GM12875 (cell line): Measurements from ENCODE around the gene SOX14.

Experiments
- H3K4me3 ChIP-seq: one replicate; pipeline ENCODE4 v1.5.1; 2011; ENCODE audit warnings: low read depth, low read length, control low read depth
- CTCF ChIP-seq: IDR thresholded peaks from 2 replicates; pipeline ENCODE4 v1.5.1; 2011; ENCODE audit warnings: low read depth, mild to moderate bottlenecking, control low read depth, inconsistent platforms, low read length, moderate library complexity, borderline replicate concordance; ENCODE audit not compliant: insufficient read depth

Gene SOX14

GRCh38 chr3:137763594-137763938 is 549 bp upstream of the SOX14 start:
- H3K4me3 ChIP-seq = no peak overlapping the region
- TF ChIP-seq CTCF = no peak

GRCh38 chr3:137764563-137765309 is 621 bp downstream of the SOX14 start:
- TF ChIP-seq CTCF = no peak
- H3K4me3 ChIP-seq = no peak overlapping the region

- H3K4me3 ChIP-seq = no peak overlapping the region
Observed at GRCh38 chr3:137765310-137766033, 1.4 kb downstream of the SOX14 start.

GRCh38 chr3:137766041-137766875 is 2.1 kb downstream of the SOX14 start:
- TF ChIP-seq CTCF = no peak
- no peak overlapping the region for H3K4me3 ChIP-seq

More at GRCh38 chr3:137765310-137766033, 1.4 kb downstream of the SOX14 start:
- TF ChIP-seq CTCF = no peak

DNA sequence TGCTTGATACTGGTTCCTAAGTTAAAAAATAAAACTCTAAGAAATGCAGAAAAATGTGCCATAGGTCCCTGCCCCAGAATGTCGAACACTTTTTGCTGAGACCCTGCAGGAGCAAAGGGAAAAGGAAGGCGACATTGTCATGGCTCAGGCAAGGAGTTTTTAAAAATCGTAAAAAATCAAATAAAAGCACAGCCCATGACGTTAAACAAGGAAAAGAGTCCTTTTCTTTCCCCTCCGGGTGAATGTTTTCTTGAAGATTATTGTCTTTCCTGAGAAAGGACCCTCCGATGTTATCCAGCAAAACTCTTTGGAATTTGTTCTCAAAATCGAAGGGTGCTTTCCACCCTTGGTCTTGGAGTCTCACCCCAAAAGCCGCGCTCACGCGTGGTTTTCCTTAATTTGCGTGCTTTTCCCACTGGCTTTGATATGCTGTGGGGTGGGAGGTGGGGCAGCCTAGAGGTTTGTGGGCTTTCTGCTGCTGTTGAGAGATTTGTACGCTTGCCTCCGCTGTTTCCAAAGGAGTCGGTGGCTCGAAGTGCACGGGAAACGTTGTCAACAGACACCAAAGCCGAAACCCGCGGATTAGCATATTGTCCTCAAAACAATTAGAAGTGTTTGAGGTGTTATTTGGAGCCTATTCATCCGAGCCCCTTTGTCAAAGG is 2.9 kb downstream of the SOX14 start:
- no peak overlapping the region for H3K4me3 ChIP-seq
- no peak for TF ChIP-seq CTCF

DNA sequence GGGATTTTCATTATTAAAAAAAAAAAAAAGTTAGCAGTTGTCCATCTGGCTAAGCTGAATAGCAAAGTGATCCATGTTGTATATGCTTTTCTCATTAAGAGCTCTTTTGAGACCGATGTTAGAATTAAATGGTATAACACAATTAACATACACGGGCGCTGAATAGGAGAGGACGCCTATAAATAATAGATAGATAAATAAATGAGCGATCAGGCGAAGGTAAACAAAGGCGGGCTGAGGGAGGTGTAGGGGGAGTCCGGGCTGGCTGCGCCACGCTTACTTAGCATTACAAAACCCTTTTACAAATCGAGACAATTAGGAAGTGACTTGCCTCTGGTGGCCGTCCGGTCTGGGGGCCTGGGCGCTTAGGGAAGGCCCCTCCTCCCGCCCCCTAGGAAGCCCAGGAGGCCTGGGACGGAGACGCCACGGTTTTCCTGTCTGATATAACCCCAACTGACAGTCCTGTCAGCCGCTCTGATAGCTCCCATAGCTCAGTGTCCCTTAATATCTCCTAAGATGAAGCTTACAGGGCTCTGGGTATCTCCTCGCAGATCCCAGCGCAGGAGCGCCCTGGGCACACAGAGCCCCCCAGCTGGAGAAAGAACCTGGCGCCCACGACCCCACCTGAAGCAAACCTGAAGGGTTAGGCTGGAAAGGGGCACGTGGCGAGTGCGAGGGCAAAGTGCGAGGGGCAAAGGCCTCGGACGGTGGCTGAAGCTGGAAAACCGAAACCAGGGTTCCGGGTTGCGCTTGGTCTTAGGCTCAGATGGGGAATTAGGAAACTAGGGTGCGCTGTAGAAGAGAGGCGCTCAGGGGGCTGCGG is 3.6 kb downstream of the SOX14 start:
- no peak for TF ChIP-seq CTCF
- no peak overlapping the region for H3K4me3 ChIP-seq
